Measurements from ENCODE around the gene NGEF.

DNA sequence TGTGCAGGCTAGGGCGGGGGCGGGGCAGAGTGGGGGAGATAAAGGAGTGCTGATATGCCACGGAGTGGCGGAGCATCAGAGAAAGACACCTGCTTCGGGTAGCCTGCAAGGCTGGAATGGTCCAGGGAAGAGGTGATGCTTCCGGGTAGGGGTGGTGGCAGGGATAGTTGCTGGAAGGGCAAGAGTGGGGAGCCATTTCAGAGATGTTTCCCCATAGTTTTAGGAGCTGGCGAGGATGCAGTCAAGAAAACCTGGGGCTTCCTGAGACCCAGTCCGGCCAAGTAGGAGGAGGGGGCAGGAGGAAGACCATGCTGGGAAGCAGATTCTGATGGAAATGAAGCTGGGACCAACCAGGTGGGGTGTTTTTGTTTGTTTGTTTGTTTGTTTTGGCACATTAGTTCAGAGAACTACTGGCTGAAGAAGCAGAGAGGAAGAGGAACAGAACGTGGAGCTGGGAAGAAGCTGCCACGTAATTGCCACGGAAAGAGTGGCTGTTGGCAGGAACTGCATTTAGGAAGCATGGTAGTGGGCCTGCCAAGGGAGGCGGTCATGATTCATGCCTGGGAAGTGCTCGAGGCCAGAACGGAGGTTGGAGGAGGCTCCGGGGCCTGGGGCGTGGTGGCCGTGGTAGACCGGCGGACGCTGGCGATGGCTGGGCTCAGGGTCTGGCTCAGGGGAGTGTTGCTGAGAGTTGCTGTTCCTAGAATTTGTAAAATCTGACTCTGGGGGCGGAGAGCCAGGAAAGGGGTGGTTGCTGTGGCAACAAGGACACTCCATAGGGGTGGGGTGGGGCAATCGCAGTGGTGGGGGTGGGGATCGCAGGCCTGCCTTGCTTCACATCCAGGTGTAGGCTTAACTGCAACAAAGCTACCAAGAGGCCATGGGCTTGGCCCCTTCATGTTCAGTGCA, 38.4 kb upstream of the NGEF start:
- TF ChIP-seq, protein P1, sequence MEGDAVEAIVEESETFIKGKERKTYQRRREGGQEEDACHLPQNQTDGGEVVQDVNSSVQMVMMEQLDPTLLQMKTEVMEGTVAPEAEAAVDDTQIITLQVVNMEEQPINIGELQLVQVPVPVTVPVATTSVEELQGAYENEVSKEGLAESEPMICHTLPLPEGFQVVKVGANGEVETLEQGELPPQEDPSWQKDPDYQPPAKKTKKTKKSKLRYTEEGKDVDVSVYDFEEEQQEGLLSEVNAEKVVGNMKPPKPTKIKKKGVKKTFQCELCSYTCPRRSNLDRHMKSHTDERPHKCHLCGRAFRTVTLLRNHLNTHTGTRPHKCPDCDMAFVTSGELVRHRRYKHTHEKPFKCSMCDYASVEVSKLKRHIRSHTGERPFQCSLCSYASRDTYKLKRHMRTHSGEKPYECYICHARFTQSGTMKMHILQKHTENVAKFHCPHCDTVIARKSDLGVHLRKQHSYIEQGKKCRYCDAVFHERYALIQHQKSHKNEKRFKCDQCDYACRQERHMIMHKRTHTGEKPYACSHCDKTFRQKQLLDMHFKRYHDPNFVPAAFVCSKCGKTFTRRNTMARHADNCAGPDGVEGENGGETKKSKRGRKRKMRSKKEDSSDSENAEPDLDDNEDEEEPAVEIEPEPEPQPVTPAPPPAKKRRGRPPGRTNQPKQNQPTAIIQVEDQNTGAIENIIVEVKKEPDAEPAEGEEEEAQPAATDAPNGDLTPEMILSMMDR (IDR thresholded peaks at IDR 0.05), result no peak
- TF ChIP-seq POLR2AphosphoS5 (IDR thresholded peaks at IDR 0.05), result no peak

Data from transverse colon (tissue), 4 donors.